Sigmoid colon (tissue), 7 donors: Measurements from ENCODE around the gene IKZF1. TPM values are rescaled to one million over a fixed set of nuclear protein-coding genes. Genes with fewer than 3 reads are reported as not detected.

Experiments used
- DNase-seq: peaks from one replicate; pipeline ENCODE4 v3.0.0-alpha.2; 2019
- H3K27ac ChIP-seq, 4 donors: fragments of 200-600 bp; sonication (generic); one replicate each; pipeline ENCODE4 v1.5.1; 2016 to 2019; ENCODE audit warnings: mild to moderate bottlenecking in 1 of 4
- H3K27me3 ChIP-seq, 3 donors: fragments of 200-600 bp; sonication (generic); one replicate each; pipeline ENCODE4 v1.5.1; 2019; ENCODE audit warnings: mild to moderate bottlenecking in 1 of 3
- H3K36me3 ChIP-seq, 4 donors: fragments of 200-600 bp; sonication (generic); one replicate each; pipeline ENCODE4 v1.5.1; 2016 to 2019
- H3K4me1 ChIP-seq, 4 donors: fragments of 200-600 bp; sonication (generic); one replicate each; pipeline ENCODE4 v1.5.1; 2017 to 2019
- H3K4me3 ChIP-seq, 4 donors: fragments of 200-600 bp; sonication (generic); one replicate each; pipeline ENCODE4 v1.5.1; 2017 to 2019; ENCODE audit warnings: mild to moderate bottlenecking in 2 of 4, moderate library complexity in 1 of 4
- H3K9me3 ChIP-seq, 4 donors: fragments of 200-600 bp in 3 of 4; sonication (generic) in 3 of 4; one replicate each; pipeline versions ENCODE4 v1.5.1 to v1.6.1; 2013 to 2019
- CTCF ChIP-seq, 4 experiments: fragments of 450-650 bp in 3 of 4; fragments of 200-600 bp in 1 of 4; IDR thresholded peaks; one replicate each; pipeline ENCODE4 v1.5.1; 2016 to 2019; ENCODE audit warnings: antibody characterized with exemption in 4 of 4, mild to moderate bottlenecking in 3 of 4, moderate library complexity in 2 of 4
- EP300 ChIP-seq, 4 donors: sonication (generic); formaldehyde crosslinking; IDR thresholded peaks; one replicate each; pipeline ENCODE4 v1.6.1; 2017; ENCODE audit warnings: antibody characterized with exemption in 4 of 4
- POLR2A ChIP-seq, 2 donors: fragments of 450-650 bp; IDR thresholded peaks; one replicate each; pipeline ENCODE4 v1.6.1; 2016; ENCODE audit warnings: antibody characterized with exemption in 2 of 2, mild to moderate bottlenecking in 2 of 2, moderate library complexity in 2 of 2
- POLR2AphosphoS5 ChIP-seq, 4 donors: sonication (generic); formaldehyde crosslinking; IDR thresholded peaks; one replicate each; pipeline ENCODE4 v1.6.1; 2017; ENCODE audit warnings: antibody characterized with exemption in 4 of 4
- WGBS, 2 donors: extraction: QIAGEN DNeasy Blood & Tissue Kit; methylation state at CpG; one replicate each; pipeline ENCODE4 v1.1.7; 2013; 5-methylcytosine and 5-hydroxymethylcytosine counted together
- intact Hi-C: fragments of 100-400 bp; cut with DNase I; formaldehyde crosslinking; loops from one replicate; pipeline ENCODE4 v1.15.1; 2023
- polyA plus RNA-seq, 3 donors: library from polyadenylated mRNA; stranded (reverse); fragments of 200-250 nt; gene quantifications; one replicate each; pipeline ENCODE4 v1.2.3, GENCODE V29; 2013
- total RNA-seq, 4 donors: library from RNA; depleted of rRNA; stranded (reverse); fragments of >200 nt; gene quantifications; one replicate each; pipeline ENCODE4 v1.1.0, GENCODE V29; 2016
- donor health status: healthy with polysubstance abuse.
- donor health status: Bipolar disorder and iron deficiency.
- donor health status: healthy.

IKZF1 gene
- total and polyA plus RNA-seq, 7 donors, result 1.8 to 29.9 (median 6.4) TPM

GRCh38 chr7:50404392-50404791 is 99.9 kb downstream of the IKZF1 start:
- DNase-seq, result no peak
- Histone ChIP-seq H3K27me3 (peaks cover 3 to 25% (median 21%) of the 10 kb centered on the region in 3 donors), H3K4me3 (no peak overlapping the region), H3K27ac (no peak overlapping the region), H3K4me1 (no peaks in the 10 kb centered on the region), H3K9me3 (no peaks in the 10 kb centered on the region), H3K36me3 (no peaks in the 10 kb centered on the region)
- TF ChIP-seq POLR2A (IDR thresholded peaks at IDR 0.05) (no peak), CTCF (IDR thresholded peaks at IDR 0.05) (no peak), EP300 (IDR thresholded peaks at IDR 0.05) (no peak), POLR2AphosphoS5 (IDR thresholded peaks at IDR 0.05) (no peak)
- 86 to 89% methylated on average over 7 of the region's 7 CpGs for WGBS, 2 donors
- intact Hi-C loops, result no loop called here

GRCh38 chr7:50405221-50405620 is 100.7 kb downstream of the IKZF1 start:
- Histone ChIP-seq H3K27ac (no peak overlapping the region), H3K27me3 (peaks cover 3 to 17% (median 16%) of the 10 kb centered on the region in 3 donors), H3K36me3 (no peaks in the 10 kb centered on the region), H3K4me1 (no peaks in the 10 kb centered on the region), H3K9me3 (no peaks in the 10 kb centered on the region), H3K4me3 (no peak overlapping the region)
- TF ChIP-seq EP300 (IDR thresholded peaks at IDR 0.05) (no peak), POLR2A (IDR thresholded peaks at IDR 0.05) (no peak), CTCF (IDR thresholded peaks at IDR 0.05) (no peak), POLR2AphosphoS5 (IDR thresholded peaks at IDR 0.05) (no peak)
- intact Hi-C loops, result no loop called here
- DNase-seq, result no peak
- WGBS, 2 donors, result 75 to 88% methylated on average over 7 of the region's 7 CpGs

- H3K4me3 ChIP-seq, result no peak overlapping the region
- H3K27me3 ChIP-seq, result peaks cover 0 to under 1% (median 0%) of the 10 kb centered on the region in 3 donors
- H3K4me1 ChIP-seq, result no peaks in the 10 kb centered on the region
- no peak for TF ChIP-seq CTCF (IDR thresholded peaks at IDR 0.05)
- TF ChIP-seq POLR2AphosphoS5 (IDR thresholded peaks at IDR 0.05), result no peak
- no peak for TF ChIP-seq POLR2A (IDR thresholded peaks at IDR 0.05)
- no peak for TF ChIP-seq EP300 (IDR thresholded peaks at IDR 0.05)
- 76 to 78% methylated on average over 5 of the region's 5 CpGs for WGBS, 2 donors
- no peaks in the 10 kb centered on the region for H3K36me3 ChIP-seq
- intact Hi-C loops, result no loop called here
- DNase-seq, result no peak
- no peak overlapping the region for H3K27ac ChIP-seq
- H3K9me3 ChIP-seq, result no peaks in the 10 kb centered on the region
Observed at GRCh38 chr7:50406935-50407334, 102.4 kb downstream of the IKZF1 start.

GRCh38 chr7:50409856-50410745 is 105.6 kb downstream of the IKZF1 start:
- Histone ChIP-seq H3K27ac (no peak overlapping the region), H3K27me3 (no peaks in the 10 kb centered on the region), H3K4me3 (no peak overlapping the region), H3K9me3 (no peaks in the 10 kb centered on the region), H3K4me1 (no peaks in the 10 kb centered on the region), H3K36me3 (no peaks in the 10 kb centered on the region)
- no peak for DNase-seq
- 61 to 82% methylated on average over 17 of the region's 17 CpGs for WGBS, 2 donors
- intact Hi-C loops, result no loop called here
- no peak for TF ChIP-seq POLR2AphosphoS5 (IDR thresholded peaks at IDR 0.05)
- TF ChIP-seq CTCF (IDR thresholded peaks at IDR 0.05), result no peak
- no peak for TF ChIP-seq POLR2A (IDR thresholded peaks at IDR 0.05)
- no peak for TF ChIP-seq EP300 (IDR thresholded peaks at IDR 0.05)
